HG03565 (cell line): ENCODE measurements around the gene MYO3B.

Experiments
- ATAC-seq: cut with Tn5 transposase; IDR thresholded peaks from one replicate; pipeline ENCODE4 v1.9.1; 2021; ENCODE audit warnings: mild to moderate bottlenecking, moderate library complexity; ENCODE audit not compliant: unreplicated experiment

Gene MYO3B

GRCh38 chr2:170361090-170361936 is 183.4 kb downstream of the MYO3B start:
- no peak for ATAC-seq

GRCh38 chr2:170362313-170362870 is 184.4 kb downstream of the MYO3B start:
- no peak for ATAC-seq

- no peak for ATAC-seq
Observed at GRCh38 chr2:170362871-170363631, 185.1 kb downstream of the MYO3B start.

GRCh38 chr2:170365003-170365402 is 187.1 kb downstream of the MYO3B start:
- no peak for ATAC-seq

GRCh38 chr2:170365686-170366085 is 187.7 kb downstream of the MYO3B start:
- ATAC-seq: no peak

- ATAC-seq: no peak
Observed at GRCh38 chr2:170368370-170368769, 190.4 kb downstream of the MYO3B start.

DNA sequence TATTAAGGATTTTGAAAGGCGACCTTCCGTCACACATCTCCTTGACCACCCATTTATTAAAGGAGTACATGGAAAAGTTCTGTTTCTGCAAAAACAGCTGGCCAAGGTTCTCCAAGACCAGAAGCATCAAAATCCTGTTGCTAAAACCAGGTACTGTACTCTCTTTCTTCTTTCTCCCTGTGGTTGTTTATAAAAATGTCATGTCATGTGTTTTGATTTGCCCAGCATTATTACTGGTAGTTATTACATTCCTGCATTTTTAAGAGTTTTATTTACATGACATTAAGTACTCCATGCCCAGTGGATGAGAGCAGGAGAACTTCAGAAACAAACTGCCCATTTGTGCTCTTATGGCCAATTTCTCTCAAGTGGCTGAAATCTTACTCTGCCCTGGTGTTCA is 191.3 kb downstream of the MYO3B start:
- no peak for ATAC-seq

DNA sequence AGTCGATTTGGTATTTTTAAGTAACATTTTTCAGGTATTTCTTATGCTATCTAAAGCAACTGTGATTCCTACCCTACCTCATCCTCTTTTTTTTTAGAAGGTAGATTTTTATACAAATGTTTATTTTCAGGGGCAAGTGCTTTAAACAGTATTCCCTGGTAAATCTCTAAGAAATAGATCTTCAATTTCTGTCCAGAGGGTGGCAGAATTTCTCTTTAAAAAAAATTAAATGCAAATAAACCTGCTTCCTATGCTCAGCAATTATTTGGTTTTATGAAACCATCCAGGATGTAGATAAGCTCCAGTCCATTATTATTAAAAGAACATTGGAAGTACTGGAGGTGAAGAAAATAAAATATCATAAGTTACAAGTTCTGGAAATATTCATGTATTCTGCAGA is 191.9 kb downstream of the MYO3B start:
- ATAC-seq: no peak

DNA sequence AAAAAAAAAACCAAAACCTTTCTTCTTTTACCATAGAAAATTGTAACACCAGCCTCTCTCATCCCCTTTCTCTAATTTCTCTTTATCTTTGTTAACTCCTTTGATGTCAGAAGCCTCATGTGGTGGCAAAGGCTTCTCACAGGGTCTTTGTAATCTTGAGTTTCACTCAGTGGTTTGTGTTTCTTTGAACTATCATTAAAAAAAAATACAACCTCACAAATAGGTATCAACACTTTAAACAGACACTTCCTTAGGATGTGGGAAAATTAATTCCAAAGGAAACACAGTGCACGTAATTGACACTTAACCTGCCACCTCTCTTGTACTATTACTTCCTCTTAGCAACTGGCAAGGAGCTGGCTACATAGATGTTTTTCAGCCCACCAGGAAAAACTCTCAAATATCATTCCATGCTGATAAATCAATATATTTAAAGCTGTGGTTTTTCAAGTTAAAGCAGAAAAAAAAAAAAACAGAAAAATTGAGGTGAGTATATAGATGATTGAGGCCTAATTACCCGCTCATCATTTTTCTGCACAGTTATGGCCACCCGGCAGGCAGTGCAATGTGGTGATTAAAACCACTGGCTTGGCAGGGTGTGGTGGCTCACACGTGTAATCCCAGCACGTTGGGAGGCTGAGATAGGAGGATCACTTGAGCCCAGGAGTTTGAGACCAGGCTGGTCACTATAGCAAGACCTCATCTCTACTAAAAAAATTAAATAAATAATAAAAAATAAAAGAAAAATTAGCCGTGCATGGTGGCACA is 193.5 kb downstream of the MYO3B start:
- no peak for ATAC-seq

DNA sequence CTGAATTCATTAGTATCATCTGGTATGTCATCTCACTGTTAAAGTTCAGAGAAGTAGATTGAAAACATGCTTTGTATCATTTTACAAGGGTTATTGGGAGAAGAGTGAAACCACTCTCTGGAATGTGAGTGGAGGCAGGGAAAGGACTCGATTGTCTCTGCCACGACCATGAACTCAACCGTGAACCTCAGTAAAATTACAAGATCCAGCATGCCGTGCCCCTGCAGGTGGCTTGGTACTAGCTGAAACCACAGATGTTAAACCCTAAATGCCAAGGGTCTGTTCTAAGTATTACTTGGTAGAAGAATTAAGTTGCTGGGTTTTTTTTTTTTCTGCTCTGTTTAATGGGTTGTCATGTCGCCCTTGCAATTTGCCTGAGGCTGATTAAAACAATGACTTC is 197.2 kb downstream of the MYO3B start:
- ATAC-seq: no peak

- no peak for ATAC-seq
Observed at GRCh38 chr2:170377500-170378207, 199.7 kb downstream of the MYO3B start.

DNA sequence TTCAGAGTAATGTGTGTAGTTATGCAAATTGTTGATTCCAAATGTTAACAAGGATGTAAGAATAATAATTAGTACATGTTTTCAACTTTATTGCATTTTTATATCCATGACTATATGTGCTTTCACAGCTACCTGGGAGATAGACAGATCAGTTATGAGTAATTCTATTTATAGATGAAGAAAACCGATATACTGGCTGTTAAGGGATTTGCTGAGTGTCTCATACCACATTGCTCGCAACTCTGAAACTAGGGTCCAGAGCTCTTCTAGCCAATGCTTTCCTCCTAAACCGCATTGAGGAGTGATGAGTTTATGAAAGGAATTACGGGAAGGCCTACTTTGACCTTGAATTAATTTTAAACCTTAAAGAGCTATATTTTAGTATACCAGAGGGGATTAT is 202.3 kb downstream of the MYO3B start:
- no peak for ATAC-seq

GRCh38 chr2:170381678-170382077 is 203.7 kb downstream of the MYO3B start:
- no peak for ATAC-seq

- no peak for ATAC-seq
Observed at GRCh38 chr2:170386554-170386953, 208.6 kb downstream of the MYO3B start.

GRCh38 chr2:170391018-170391417 is 213.1 kb downstream of the MYO3B start:
- no peak for ATAC-seq

- ATAC-seq: no peak
Observed at GRCh38 chr2:170391697-170392096, 213.8 kb downstream of the MYO3B start.

GRCh38 chr2:170393861-170394498 is 216.0 kb downstream of the MYO3B start:
- ATAC-seq: no peak

- ATAC-seq: no peak
Observed at GRCh38 chr2:170394641-170395387, 216.9 kb downstream of the MYO3B start.

DNA sequence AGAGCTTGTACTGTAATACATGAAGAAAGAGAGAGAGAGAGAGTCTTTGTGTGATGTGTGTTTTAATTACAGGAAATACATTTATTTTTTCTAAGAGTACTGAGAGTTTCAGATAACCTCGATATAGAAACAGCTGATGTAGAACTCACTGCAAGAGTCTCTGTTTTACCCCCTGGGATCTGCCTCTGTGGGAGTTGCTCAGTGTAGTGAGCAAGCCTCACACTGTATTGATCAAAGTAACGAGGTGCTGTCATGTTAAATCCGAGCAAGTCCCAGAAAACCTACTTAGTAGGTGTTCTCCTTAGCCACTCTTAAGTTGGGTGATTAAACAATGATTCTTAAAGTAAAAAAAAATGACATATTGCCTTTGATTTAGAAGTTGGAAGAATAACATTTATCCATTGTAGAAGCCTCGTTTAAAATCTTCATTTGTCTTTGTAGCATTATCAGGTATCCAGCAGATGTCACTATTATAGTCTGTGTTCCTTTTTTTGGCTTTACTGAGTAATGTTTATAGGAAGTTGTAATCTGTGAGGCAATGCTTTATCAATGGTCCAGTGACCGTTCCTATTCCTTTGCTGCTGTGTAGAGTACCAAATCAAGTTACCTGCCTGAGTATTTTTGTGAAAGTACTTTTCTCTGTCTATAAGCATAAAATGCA is 219.0 kb downstream of the MYO3B start:
- no peak for ATAC-seq
